Osteocyte (in vitro differentiated cells): ENCODE data around the gene WDR1. TPM values are rescaled to one million over a fixed set of nuclear protein-coding genes. Genes with fewer than 3 reads are reported as not detected.

ENCODE experiments used
- DNase-seq: peaks from one replicate; pipeline ENCODE4 v3.0.0; 2021; ENCODE audit warnings: mixed read lengths; ENCODE audit not compliant: unreplicated experiment; ENCODE audit errors: extremely low spot score
- H3K27ac Mint-ChIP-seq: one replicate; pipeline ENCODE4 v1.8.0; 2021; ENCODE audit warnings: mild to moderate bottlenecking, mixed read lengths; ENCODE audit not compliant: unreplicated experiment
- H3K27me3 Mint-ChIP-seq: one replicate; pipeline ENCODE4 v1.8.0; 2021; ENCODE audit warnings: mixed read lengths; ENCODE audit not compliant: unreplicated experiment
- H3K36me3 Mint-ChIP-seq: one replicate; pipeline ENCODE4 v1.8.0; 2021; ENCODE audit warnings: mixed read lengths; ENCODE audit not compliant: unreplicated experiment
- H3K4me1 Mint-ChIP-seq: one replicate; pipeline ENCODE4 v1.8.0; 2021; ENCODE audit warnings: mixed read lengths; ENCODE audit not compliant: unreplicated experiment
- H3K4me3 Mint-ChIP-seq: one replicate; pipeline ENCODE4 v1.8.0; 2021; ENCODE audit warnings: mild to moderate bottlenecking, moderate library complexity, mixed read lengths; ENCODE audit not compliant: unreplicated experiment
- H3K9me3 Mint-ChIP-seq: one replicate; pipeline ENCODE4 v1.8.0; 2021; ENCODE audit warnings: mixed read lengths; ENCODE audit not compliant: unreplicated experiment
- CTCF ChIP-seq: fragments of 200-600 bp; sonication (generic); IDR thresholded peaks from 2 replicates; pipeline ENCODE4 v1.5.0; 2021; ENCODE audit warnings: antibody characterized with exemption, mild to moderate bottlenecking, moderate library complexity
- long read RNA-seq: library from polyadenylated mRNA; unstranded; transcript quantifications from one replicate; pipeline ENCODE4 v2.0.0, GENCODE V29; 2021
- total RNA-seq: library from RNA; stranded (reverse); gene quantifications from 2 replicates; pipeline ENCODE4 v1.2.1, GENCODE V29; 2021

WDR1 gene, protein sequence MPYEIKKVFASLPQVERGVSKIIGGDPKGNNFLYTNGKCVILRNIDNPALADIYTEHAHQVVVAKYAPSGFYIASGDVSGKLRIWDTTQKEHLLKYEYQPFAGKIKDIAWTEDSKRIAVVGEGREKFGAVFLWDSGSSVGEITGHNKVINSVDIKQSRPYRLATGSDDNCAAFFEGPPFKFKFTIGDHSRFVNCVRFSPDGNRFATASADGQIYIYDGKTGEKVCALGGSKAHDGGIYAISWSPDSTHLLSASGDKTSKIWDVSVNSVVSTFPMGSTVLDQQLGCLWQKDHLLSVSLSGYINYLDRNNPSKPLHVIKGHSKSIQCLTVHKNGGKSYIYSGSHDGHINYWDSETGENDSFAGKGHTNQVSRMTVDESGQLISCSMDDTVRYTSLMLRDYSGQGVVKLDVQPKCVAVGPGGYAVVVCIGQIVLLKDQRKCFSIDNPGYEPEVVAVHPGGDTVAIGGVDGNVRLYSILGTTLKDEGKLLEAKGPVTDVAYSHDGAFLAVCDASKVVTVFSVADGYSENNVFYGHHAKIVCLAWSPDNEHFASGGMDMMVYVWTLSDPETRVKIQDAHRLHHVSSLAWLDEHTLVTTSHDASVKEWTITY
- 533 and 537 TPM in 2 replicates for total RNA-seq
- long read RNA-seq, transcript WDR1-202 (12 exons, 2,722 nt), result minor isoform, 8 of 260 reads
- long read RNA-seq, transcript WDR1-203 (15 exons, 3,142 nt), result major isoform, 212 of 260 reads
- long read RNA-seq, partial matches to known transcripts, result 28 of 260 reads
- long read RNA-seq, other reads (novel, unspliced or antisense), result 11 of 260 reads

GRCh38 chr4:10116569-10117358 is at the start of gene WDR1:
Gene WDR1 (minus strand): TSS chr4:10116799. CDS start chr4:10116666, 133 bp downstream.
- Mint-ChIP-seq H3K9me3 (no peaks in the 10 kb centered on the region), H3K27me3 (no peaks in the 10 kb centered on the region), H3K27ac (peak within 1 kb of the TSS; percentile 98), H3K4me1 (peaks cover 62% of the 10 kb centered on the region), H3K4me3 (peak within 1 kb of the TSS; percentile 92), H3K36me3 (peaks cover 33% of the 10 kb centered on the region)
- peak; percentile 99 for DNase-seq
- TF ChIP-seq CTCF, result no peak

DNA sequence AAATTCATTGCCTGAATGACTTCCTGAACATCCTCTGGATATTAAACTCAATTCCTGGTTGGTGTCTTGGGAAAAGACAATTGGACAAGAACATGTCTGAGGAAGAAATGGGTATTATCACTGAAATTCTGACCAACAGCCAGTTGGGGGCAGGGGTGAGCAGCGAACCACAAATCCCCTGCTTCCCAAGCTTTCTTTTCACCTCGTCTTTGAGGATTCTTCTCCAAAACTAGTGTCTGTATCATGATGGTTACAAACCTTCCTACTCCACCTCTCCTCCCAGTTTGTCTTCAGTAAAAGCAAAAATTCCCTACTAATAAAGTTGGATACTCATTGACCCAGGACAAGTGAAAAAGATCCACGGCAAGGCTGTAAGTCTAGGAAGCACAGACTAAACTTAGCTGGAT is 48.3 kb upstream of the WDR1 start:
- no peak overlapping the region for H3K4me3 Mint-ChIP-seq
- no peaks in the 10 kb centered on the region for H3K36me3 Mint-ChIP-seq
- H3K9me3 Mint-ChIP-seq, result no peaks in the 10 kb centered on the region
- H3K4me1 Mint-ChIP-seq, result peaks cover 13% of the 10 kb centered on the region
- DNase-seq, result no peak
- H3K27me3 Mint-ChIP-seq, result peaks cover 6% of the 10 kb centered on the region
- TF ChIP-seq CTCF, result peak; percentile 75
- no peak overlapping the region for H3K27ac Mint-ChIP-seq

GRCh38 chr4:10163296-10163695 is 46.7 kb upstream of the WDR1 start:
- no peak overlapping the region for H3K4me3 Mint-ChIP-seq
- H3K36me3 Mint-ChIP-seq, result no peaks in the 10 kb centered on the region
- H3K9me3 Mint-ChIP-seq, result no peaks in the 10 kb centered on the region
- no peak for TF ChIP-seq CTCF
- H3K27ac Mint-ChIP-seq, result no peak overlapping the region
- peaks cover 13% of the 10 kb centered on the region for H3K4me1 Mint-ChIP-seq
- peaks cover 6% of the 10 kb centered on the region for H3K27me3 Mint-ChIP-seq
- DNase-seq, result no peak

GRCh38 chr4:10162341-10163000 is 45.9 kb upstream of the WDR1 start:
- H3K4me3 Mint-ChIP-seq, result no peak overlapping the region
- peaks cover 4% of the 10 kb centered on the region for H3K27me3 Mint-ChIP-seq
- no peaks in the 10 kb centered on the region for H3K36me3 Mint-ChIP-seq
- H3K27ac Mint-ChIP-seq, result no peak overlapping the region
- no peaks in the 10 kb centered on the region for H3K9me3 Mint-ChIP-seq
- DNase-seq, result no peak
- H3K4me1 Mint-ChIP-seq, result peaks cover 17% of the 10 kb centered on the region
- no peak for TF ChIP-seq CTCF
